GM21529 (cell line): Measurements from ENCODE around the gene KRT6B.
"Not testable (repeated sequence)": the region's sequence is repeated elsewhere in the genome, so short reads cannot be mapped to it uniquely, and the experiment has no call there.

Experiments used
- ATAC-seq: cut with Tn5 transposase; IDR thresholded peaks from one replicate; pipeline ENCODE4 v1.9.1; 2021; ENCODE audit not compliant: unreplicated experiment

KRT6B gene

DNA sequence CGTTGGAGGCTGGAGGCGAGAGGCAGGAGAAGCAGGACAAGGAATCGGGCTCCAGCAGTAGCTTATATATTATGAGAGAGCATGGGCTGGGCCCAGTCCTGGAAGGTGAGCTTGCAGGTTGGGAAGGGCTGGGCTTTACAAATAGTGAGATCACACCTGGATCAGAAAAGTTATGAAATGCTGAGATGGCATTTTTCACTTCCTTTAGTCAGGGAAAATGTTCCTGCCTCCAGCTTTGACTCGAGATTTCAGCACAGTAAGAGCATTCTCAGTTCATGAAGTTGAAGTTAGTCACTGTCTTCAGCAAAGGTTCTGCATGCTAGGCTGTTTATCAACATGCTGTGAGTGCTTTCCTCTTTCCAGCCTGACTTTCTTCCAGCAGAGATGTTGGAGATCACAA lies 21.8 kb upstream of the KRT6B start, which contains the start of gene KRT6C:
TSS of gene KRT6C (minus strand) at position 38 of the 400 bp plus-strand sequence. CDS start 68 bp downstream, outside the sequence.
- ATAC-seq, result no peak

DNA sequence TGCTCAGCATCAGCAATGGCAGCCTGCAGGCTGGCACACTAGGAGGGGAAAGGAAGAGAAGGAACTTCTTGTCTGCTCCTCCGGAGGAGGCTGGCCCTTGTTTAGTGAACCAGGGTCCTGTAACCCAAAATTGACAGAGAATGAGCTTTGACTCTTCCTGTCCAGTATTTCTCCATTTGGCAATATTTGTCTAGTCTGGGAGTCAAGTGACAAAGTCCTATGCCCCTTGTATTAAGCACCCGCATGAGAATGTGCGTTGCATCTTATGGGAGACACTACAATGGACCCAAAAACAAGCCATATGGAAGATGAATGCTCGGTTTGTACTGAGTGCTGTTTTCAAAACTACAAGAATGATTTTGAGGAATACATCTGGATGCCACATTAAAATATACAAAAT lies 17.9 kb upstream of the KRT6B start:
- ATAC-seq, result no peak

DNA sequence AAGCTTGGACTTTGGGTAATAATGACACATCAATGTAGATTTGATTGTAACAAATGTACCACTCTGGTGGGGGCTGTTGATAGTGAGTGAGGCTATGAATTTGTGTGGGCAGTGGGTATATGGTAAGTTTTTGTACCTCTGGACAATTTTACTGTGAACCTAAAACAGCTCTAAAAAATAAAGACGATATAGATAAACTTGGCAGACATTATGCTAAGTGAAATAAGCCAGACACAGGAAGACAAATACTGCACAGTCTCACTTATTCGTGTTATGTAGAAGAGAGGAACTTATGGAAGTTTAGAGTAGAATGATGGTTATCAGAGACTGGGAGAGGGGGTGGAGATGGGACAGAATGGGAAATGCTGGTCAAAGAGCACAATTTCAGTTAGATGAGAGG lies 13.0 kb upstream of the KRT6B start:
- no peak for ATAC-seq

DNA sequence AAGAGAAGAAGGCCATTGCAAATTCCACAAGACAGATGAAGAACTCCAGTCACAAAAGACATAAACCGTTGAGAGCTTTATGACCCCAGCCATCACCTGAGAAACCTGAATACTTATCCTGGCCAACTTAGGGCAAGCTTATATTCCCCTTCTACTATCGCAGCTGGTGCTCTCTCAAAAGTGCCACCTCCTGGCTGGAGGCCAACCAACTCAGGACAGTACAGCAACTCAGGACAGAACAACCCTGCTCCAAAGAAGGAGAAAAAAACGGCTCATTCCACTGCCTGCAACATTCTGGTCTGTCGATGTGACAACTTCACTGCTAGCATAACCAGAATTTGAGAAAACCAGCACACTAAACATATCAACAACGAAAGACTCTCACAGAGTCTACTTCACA lies 9.7 kb upstream of the KRT6B start:
- no peak for ATAC-seq

DNA sequence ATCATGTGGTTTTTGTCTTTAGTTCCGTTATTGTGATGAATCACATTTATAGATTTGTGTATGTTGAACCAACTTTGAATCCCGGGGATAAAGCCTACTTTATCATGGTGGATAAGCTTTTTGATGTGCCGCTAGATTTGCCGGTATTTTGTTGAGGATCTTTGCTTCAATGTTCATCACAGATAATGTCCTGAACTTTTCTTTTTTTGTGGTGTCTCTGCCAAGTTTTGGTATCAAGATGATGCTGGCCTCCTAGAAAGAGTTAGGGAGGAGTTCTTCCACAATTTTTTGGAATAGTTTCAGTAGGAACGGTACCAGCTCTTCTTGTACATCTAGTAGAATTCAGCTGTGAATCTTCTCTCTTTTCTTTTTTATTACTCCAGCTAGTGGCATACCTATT lies 6.9 kb upstream of the KRT6B start:
- ATAC-seq, result no peak

DNA sequence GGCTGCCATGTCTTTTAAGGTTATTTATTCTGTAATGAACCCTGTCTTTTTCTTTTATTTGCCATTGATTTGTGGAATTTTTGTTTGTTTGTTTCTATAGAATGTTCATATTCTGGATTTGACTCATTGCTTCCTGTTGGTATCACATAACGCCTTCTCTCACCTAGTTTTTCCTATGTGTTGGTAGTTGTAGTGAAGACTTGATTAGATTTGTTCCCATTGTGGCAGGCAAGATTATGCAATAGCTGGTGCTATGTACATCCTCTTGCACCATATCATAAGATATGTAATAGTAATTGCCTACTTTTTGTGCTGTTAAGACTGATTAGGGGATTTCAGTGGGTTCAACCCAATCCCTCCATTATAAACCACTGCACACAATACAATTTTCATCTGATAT lies 3.9 kb upstream of the KRT6B start:
- ATAC-seq, result no peak

DNA sequence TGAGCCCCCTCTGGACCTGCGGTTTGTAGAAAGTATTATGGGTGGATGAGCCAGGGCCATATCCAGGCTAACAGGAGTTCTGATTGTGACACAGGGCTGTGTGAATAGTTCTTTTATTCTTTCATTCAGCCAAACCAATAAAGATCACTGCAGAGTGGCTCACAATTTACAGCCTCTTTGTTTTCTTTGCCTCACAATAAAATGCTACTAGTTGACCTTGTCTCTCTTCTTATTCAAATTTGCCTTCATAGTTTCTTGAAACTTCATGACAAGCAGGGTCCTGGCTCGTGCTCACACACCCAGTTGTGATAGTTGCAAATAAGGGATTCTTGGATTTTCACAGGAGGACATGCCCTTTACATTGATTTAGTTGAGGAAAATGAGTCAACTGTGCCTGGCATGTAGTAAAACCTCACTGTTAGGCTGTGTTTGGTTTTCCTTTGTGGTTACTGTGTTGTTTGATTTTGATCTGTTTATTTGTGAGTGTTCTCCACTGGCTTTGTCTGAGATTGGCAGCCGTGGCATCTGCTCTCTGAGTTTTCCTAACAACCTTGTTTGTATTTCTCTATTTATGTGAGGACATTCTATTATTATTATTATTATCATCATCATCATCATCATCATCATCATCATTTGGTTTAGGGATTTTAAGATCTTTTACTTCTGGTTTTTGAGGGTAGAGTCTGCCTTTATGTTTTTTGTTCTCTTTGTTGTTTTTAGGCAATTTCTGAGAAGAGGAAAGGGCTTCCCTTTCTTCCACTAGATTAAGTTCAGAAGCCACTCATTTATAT lies 2.7 kb upstream of the KRT6B start:
- ATAC-seq, result no peak

DNA sequence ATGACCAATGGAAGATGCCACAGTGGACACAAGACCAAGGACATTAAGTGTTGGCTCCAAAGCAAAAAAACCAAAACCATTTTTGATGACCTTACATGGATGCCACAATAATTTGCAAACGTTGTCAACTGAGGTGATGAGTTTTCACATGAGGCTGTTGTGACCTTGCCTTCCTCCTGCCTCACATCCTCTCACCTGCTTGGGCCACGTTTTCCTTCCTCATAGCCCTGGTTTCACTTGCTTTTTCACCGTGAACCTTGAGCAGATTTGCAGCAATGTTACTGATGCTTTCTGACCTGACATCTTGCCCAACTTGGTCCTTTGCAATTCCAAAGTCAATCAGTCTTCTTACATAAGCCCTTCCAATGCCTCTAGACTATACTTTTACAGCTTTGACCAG lies 3.7 kb downstream of the KRT6B start:
- no peak for ATAC-seq

DNA sequence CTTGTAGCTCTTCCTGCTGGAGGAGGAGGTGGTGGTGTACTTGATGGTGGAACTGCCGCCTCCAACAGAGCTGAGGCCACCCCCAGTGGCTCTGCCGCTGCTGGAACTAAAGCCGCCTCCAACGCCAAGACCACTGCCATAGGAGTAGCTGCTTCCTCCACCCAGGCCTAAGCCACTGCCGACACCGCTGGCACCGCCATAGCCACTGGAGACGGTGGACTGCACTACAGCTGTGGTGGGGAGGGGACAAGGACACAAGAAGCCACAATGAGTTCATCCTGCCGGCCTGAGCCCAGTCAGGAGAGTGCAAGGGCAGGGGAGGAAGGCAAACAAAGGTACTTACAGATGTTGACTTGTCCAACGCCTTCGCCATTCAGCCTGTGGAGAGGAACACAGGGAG lies 4.8 kb downstream of the KRT6B start:
- ATAC-seq, result not testable (repeated sequence)

DNA sequence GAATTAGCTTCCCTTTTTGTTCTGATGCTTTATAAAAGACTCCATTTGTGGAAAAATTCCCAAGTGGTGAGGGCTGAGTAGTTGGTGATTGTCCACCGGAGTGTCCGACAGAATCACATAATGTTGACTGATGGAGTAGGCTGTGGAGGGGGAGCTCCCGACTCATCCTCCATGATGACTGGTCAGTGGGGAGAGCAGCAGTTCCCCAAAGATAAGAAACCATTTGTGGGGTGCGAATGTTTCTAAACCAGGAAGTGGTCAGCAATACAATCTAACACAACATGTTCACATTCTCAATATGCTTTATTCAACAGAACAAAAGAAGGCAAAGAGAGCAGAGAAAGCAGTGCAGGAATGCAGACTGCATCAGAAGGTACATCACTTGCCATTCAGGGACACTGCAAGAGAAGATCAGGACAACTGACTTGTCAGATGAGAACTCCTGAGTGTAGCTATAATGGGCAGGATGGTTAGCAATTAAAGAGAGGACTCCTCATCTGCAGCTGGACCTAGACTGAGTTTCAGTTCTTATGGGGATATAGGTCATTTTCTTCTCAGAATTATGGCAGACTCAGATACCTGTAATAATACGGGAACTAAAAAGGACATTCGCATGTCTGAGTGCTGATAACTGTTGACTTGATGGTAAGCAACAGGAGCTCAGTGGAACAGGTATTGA lies 5.4 kb downstream of the KRT6B start:
- no peak for ATAC-seq

DNA sequence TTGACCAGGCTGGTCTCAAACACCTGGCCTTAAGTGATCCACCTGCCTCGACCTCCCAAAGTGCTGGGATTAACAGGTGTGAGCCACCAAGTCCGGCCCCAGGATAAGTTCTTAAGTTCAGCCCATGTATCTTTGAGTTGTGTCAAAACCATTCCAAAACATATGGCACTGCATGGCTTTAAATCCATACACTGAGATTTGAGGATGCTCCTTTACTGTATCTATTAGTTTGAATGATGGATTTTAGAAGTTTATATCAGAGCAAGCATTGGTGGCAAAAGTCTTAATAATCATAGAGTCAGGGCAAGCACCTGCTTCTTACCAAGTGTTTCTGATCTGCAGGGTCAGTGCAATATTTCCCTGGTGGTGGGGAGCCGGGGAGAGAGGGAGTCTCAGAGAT lies 6.1 kb downstream of the KRT6B start:
- ATAC-seq, result no peak

DNA sequence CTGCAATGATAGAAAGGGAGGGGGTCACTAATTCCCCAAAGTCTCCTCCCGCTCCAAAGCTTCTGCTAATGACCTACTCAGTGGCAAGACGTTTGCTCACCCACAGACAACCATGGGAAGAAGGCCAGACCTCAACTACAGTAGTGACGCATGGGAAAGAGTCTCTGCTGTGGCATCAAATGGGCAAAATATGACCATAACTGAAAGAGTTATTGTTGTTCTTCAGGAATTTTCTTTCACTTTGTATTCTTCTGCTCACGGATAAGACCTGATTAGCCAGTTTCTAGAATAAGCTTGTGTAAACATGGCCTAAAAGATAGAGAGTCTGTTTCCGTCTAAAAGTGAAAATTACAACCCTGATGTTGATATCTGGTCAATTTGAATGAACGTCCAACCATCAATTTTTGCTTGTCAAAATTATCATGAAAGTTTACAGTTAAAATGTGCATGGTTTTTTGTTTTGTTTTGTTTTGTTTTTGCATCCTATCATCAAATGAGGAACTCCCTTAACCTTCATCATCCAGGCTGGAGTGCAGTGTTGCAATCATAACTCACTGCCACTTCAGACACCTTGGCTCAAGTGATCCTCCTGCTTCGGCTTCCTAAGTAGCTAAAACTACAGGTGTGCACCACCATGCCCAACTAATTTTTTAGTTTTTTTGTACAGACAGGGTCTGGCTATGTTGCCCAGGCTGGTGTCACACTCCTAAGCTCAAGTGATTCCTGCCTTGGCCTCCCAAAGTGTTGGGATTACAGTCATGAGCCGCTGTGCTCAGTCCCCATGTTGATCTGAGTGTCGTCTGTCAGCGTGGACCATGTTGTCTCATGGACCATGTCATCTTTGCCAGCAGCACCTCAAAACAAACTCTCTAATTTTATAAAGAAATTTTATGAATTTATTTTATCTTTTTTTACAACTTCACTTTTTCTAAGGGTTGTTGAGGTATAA lies 7.0 kb downstream of the KRT6B start:
- no peak for ATAC-seq

DNA sequence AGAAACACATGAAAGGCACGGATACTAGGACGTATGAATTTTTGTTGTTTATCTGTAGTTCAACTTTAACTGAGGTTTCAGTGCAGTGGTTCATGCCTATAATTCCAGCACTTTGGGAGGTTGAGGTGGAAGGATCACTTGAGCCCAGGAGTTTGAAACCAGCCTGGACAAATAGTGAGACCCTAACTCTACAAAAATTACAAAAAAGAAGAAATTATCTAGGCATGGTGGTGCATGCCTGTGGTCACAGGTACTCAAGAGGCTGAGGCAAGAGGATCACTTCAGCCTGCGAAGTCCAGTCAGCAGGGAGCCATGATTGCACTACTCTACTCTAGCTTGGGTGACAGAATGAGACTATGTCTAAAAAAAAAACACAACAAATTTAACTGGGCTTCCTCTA lies 8.0 kb downstream of the KRT6B start:
- ATAC-seq, result no peak

DNA sequence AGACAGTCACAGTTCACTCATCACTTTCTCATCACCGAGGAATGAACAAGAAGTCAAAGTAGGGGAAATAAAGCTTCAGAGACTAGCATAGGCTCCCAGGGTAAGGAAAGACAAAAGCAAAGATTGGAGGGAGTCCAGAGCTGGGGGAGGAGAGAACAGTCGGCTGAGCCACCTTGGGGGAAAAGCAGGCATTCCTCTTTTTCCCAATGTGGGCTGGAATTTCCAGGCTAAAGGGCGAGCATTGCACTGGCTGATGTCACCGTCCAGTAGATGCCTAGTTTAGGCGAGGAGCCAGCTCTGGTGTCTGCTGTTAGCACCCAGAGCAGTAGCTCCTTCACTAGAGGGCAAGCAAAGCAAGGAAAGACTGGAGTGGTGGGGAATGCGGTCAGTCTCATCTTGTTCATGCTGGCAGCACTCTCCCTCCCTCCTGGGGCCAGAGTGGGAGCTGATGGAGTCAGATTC lies 9.3 kb downstream of the KRT6B start:
- no peak for ATAC-seq

DNA sequence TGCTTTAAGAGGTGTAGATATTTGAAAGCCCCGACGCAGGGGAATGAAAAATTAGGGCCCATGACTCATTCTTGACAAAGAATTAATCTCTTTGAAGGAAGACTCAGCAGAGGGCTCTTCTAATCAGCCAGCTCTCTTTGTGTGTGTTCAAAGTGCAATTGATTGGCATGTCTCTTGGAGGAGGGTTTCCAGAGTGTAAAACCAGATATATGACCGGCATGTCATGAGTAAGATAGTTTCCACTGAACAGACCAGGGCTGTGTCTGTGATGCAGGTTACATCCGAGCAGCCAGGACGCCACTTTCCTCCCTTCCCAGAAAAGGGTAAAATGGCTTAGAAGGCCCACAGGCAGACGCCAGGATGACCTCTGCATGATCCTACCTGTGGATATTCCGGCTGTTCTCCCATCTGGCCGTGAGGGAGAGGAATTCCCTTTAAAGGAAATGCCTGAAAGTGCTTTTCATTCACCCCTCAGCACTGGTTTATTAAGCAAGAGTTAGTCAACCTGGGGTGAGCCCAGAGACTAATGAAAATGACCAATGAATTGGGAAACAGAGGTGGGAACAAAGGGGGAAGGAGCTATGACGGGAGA lies 10.5 kb downstream of the KRT6B start:
- ATAC-seq, result no peak

DNA sequence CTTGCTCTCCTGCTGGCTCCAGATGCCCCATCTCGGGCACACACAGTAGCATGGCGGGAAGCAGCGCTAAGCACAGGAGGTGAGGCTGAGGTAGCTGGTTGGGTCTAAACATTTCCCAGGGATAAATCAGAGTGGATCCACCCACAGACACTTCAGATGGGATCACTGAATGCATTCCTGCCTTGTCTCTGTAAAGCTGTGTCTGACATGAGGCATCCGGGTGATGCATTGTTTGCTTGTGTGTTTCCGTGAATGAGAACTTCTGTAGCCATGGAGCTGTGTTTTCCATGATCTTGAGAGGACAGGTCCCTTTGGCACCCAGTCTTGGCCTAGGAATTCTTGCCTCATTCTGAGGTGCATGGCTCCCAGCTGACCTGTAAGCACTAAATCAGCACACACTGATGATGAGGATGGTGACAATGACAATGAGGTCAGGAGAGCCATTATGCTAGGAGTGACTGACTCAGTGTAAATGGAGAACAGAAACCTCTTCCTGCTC lies 11.1 kb downstream of the KRT6B start:
- ATAC-seq, result no peak

DNA sequence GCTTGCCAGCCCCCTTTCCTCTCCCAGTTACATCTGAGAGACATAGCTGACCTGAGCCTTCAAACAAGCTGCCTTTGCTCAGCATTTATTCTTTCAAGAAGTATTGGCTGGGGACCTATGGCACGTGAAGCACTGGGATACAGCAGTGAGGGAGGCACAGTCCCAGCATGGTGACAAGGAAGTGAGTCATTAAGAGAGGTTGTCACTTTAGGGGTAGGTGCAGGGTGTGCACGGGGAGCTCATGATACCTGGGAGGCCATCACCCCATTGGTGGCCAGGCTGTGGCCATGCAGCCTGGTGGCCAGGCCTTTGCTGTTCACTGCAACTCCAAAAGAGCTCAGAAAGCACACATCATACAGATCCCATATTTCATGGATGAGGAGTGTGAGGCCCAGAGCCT lies 12.1 kb downstream of the KRT6B start:
- no peak for ATAC-seq

DNA sequence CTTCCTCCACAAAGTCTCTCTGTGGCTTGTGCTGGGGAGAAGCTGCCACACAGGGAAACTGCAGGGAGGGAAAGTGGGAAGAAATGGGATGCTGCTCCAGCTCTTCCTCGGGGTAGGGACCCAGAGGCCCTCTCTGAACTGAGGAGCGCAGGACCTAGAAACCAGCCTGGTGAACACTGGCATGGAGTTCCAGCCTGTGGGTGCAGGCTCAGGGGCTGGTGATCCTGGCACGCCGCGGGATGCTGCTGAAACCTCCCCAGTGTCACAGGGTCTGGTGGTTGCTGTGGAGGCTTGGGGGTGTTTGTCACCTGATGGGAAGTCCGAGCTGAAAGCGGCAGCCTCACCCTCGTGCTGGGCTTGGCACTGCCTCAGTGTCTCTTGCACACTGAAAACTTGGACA lies 12.5 kb downstream of the KRT6B start:
- no peak for ATAC-seq

DNA sequence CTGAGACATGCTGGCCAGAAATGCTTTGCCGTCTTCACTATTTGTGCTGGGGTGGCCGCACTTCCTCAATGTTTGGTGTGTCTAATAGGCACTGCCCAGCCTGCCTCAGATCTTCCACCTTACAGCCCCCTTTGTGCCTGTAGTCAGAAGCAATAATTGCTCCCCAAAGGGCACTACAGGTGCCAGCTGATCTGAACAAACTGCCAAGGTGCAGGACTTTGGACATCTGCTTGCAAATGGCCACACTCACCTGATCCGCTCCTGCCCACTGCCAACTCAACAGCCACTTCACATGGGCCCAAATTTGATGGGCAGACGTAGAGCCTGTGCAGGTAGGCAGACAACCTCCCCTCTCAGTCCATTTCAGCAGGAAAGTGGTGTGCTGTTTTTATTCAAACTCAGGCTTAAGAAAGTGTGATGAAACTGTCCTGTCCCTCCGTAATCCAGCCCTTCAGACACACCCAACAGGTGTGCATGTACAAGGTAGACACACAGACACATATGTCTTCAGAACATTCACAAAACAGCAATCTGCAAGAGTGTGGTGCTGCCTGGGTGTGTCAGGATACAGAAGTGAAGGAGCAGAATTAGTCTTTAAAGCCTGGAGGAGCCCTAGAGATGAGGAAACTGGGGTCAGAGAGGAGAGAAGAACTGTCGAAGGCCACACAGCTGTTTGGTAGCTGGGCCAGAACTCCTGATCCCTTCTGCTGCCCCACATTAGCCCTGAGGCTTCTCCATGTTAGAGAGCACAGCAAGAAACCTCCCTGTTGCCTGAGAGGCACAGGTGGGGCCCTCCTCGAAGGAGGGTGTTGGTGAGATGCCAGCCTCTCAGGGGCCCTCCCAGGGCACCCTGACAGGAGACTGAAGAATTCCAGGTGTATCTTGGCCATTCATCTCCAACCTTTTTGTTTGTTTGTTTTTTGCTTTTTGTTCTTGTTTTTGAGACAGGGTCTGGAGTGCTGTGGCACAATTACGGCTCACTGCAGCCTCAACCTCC lies 13.3 kb downstream of the KRT6B start:
- ATAC-seq, result no peak

DNA sequence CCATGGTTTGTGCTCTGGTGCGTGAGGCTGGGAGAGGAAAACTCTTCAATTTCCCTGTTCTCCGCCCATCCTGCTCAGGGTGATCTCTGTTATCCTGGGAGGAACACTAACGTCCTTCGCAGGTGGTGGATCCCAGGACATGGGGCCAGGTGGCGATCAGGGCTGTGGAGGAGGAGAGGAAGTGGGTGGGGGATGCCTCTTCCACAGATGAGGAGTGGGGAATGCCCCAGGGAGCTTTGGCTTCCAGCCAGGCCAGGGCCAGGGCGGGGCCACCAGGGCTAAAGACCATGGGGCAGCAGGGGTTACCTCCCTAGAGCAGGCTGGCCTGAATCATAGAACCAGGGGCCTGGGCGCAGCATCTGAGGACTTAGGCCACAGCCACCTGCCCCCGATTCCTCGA lies 14.4 kb downstream of the KRT6B start:
- ATAC-seq, result no peak
